ENCODE measurements around the gene ZNF414.
"Not testable (repeated sequence)": the region's sequence is repeated elsewhere in the genome, so short reads cannot be mapped to it uniquely, and the experiment has no call there.

Gene ZNF414

GRCh38 chr19:8517551-8518442, 3.8 kb upstream of the ZNF414 start:
- DNase-seq (ENCODE audit: low spot score) = no peak

- DNase-seq (ENCODE audit: low spot score) = no peak
These were observed 1.4 kb upstream of the ZNF414 start for GRCh38 chr19:8515317-8515716.

- DNase-seq (ENCODE audit: low spot score) = not testable (repeated sequence)
These were observed 590 bp upstream of the ZNF414 start for GRCh38 chr19:8514505-8515009.

- no peak for DNase-seq (ENCODE audit: low spot score)
These were observed 806 bp downstream of the ZNF414 start for GRCh38 chr19:8513036-8513686.

GRCh38 chr19:8512115-8512967, 1.6 kb downstream of the ZNF414 start:
- DNase-seq (ENCODE audit: low spot score) = peak; percentile 45

GRCh38 chr19:8511573-8512101, 2.3 kb downstream of the ZNF414 start:
- no peak for DNase-seq (ENCODE audit: low spot score)

- no peak for DNase-seq (ENCODE audit: low spot score)
These were observed 3.3 kb downstream of the ZNF414 start for GRCh38 chr19:8510589-8511115.

- DNase-seq (ENCODE audit: low spot score) = no peak
These were observed 7.5 kb downstream of the ZNF414 start for GRCh38 chr19:8506402-8506957.

GRCh38 chr19:8505680-8506401, 8.1 kb downstream of the ZNF414 start:
- DNase-seq (ENCODE audit: low spot score) = peak; percentile 77

GRCh38 chr19:8504919-8505318, 9.0 kb downstream of the ZNF414 start:
- DNase-seq (ENCODE audit: low spot score) = no peak

- no peak for DNase-seq (ENCODE audit: low spot score)
These were observed 9.8 kb downstream of the ZNF414 start for GRCh38 chr19:8504171-8504570.

- no peak for DNase-seq (ENCODE audit: low spot score)
These were observed 10.5 kb downstream of the ZNF414 start for GRCh38 chr19:8503510-8503909.

GRCh38 chr19:8501981-8502380, 12.0 kb downstream of the ZNF414 start:
- no peak for DNase-seq (ENCODE audit: low spot score)

- no peak for DNase-seq (ENCODE audit: low spot score)
These were observed 12.5 kb downstream of the ZNF414 start for GRCh38 chr19:8501516-8501915.

- DNase-seq (ENCODE audit: low spot score) = no peak
These were observed 13.8 kb downstream of the ZNF414 start for GRCh38 chr19:8500158-8500557.

GRCh38 chr19:8499048-8499833, 14.7 kb downstream of the ZNF414 start:
- no peak for DNase-seq (ENCODE audit: low spot score)

- DNase-seq (ENCODE audit: low spot score) = no peak
These were observed 15.7 kb downstream of the ZNF414 start for GRCh38 chr19:8498295-8498694.

GRCh38 chr19:8494158-8494557, 19.8 kb downstream of the ZNF414 start:
- no peak for DNase-seq (ENCODE audit: low spot score)

- no peak for DNase-seq (ENCODE audit: low spot score)
These were observed 22.4 kb downstream of the ZNF414 start for GRCh38 chr19:8491574-8491973.

GRCh38 chr19:8490873-8491272, 23.1 kb downstream of the ZNF414 start:
- DNase-seq (ENCODE audit: low spot score) = no peak
